Body of pancreas (tissue), 4 donors: Measurements from ENCODE around the gene PAN2. TPM values are rescaled to one million over a fixed set of nuclear protein-coding genes. Genes with fewer than 3 reads are reported as not detected.

ENCODE experiments used
- ATAC-seq: fragments of 150-250 bp; one replicate; pipeline ENCODE4 v1.9.1; 2016
- DNase-seq, 4 donors: peaks; one replicate each; pipeline ENCODE4 v3.0.0-alpha.2; 2019
- H3K27ac ChIP-seq, 4 donors: fragments of 200-600 bp; sonication (generic); 1 replicate in 3 of 4; 2 replicates in 1 of 4; pipeline versions ENCODE4 v1.5.1 to v1.6.1; 2016 to 2019; ENCODE audit warnings: mild to moderate bottlenecking in 1 of 4, mixed read lengths in 1 of 4, moderate library complexity in 1 of 4
- H3K27me3 ChIP-seq, 2 donors: fragments of 200-600 bp; sonication (generic); one replicate each; pipeline ENCODE4 v1.6.0; 2016; ENCODE audit warnings: mild to moderate bottlenecking in 1 of 2
- H3K36me3 ChIP-seq, 2 donors: fragments of 200-600 bp; sonication (generic); replicated peaks in 1 of 2; 2 replicates each; pipeline ENCODE4 v1.5.1; 2016; ENCODE audit warnings: low read depth in 2 of 2; ENCODE audit not compliant: insufficient read depth in 1 of 2
- H3K4me1 ChIP-seq: fragments of 200-600 bp; sonication (generic); one replicate; pipeline ENCODE4 v1.6.0; 2016
- H3K4me3 ChIP-seq, 2 donors: fragments of 200-600 bp; sonication (generic); 1 replicate in 1 of 2; 2 replicates in 1 of 2; pipeline ENCODE4 v1.5.1; 2016 to 2019
- H3K9me3 ChIP-seq, 3 donors: fragments of 200-600 bp; sonication (generic); 1 replicate in 2 of 3; 2 replicates in 1 of 3; pipeline ENCODE4 v1.5.1; 2016
- POLR2A ChIP-seq, 3 donors: fragments of 450-650 bp; IDR thresholded peaks; one replicate each; pipeline ENCODE4 v1.6.1; 2016; ENCODE audit warnings: antibody characterized with exemption in 3 of 3, mild to moderate bottlenecking in 2 of 3
- WGBS, 2 donors: methylation state at CpG; one replicate each; pipeline ENCODE4 v1.1.5; 2017; 5-methylcytosine and 5-hydroxymethylcytosine counted together
- intact Hi-C: fragments of 100-400 bp; cut with DNase I; formaldehyde crosslinking; loops from one replicate; pipeline ENCODE4 v1.15.1; 2023
- total RNA-seq, 2 donors: library from RNA; depleted of rRNA; stranded (reverse); fragments of >200 nt; gene quantifications; one replicate each; pipeline ENCODE4 v1.1.0, GENCODE V29; 2016
- TF ChIP-seq, protein P1 (sequence below), 7 experiments: fragments of 450-650 bp in 4 of 7; fragments of 200-600 bp in 3 of 7; sonication (generic) in 3 of 7; IDR thresholded peaks; one replicate each; pipeline ENCODE4 v1.5.1; 2016 to 2019; ENCODE audit warnings: antibody characterized with exemption in 7 of 7

Gene PAN2
- total RNA-seq, 2 donors from 2014 or later: 47.2 to 59.0 TPM

DNA sequence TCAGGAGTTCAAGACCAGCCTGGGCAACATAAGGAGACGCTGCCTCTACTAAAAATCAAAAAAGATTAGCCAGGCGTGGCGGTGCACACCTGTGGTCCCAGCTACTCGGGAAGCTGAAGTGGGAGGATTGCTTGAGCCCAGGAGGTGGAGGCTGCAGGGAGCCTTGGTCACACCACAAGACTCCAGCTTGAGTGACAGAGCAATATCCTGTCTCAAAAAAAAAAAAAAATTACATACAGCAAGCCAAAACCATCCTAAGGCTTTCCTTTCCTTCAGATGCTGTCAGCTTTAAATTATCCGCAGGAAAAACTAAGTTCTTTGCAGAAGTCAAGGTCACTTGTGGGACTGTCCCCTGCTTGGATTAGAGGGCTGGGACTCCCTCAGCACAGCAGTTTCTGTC lies 35.0 kb downstream of the PAN2 start:
- no peaks in the 10 kb centered on the region for H3K27me3 ChIP-seq
- ATAC-seq (no peak), DNase-seq (no peak)
- H3K9me3 ChIP-seq: no peaks in the 10 kb centered on the region
- no peak overlapping the region for H3K4me3 ChIP-seq
- H3K27ac ChIP-seq: peak overlapping the region; percentile 83 to 97 (median 94)
- no peaks in the 10 kb centered on the region for H3K36me3 ChIP-seq
- TF ChIP-seq, protein P1, sequence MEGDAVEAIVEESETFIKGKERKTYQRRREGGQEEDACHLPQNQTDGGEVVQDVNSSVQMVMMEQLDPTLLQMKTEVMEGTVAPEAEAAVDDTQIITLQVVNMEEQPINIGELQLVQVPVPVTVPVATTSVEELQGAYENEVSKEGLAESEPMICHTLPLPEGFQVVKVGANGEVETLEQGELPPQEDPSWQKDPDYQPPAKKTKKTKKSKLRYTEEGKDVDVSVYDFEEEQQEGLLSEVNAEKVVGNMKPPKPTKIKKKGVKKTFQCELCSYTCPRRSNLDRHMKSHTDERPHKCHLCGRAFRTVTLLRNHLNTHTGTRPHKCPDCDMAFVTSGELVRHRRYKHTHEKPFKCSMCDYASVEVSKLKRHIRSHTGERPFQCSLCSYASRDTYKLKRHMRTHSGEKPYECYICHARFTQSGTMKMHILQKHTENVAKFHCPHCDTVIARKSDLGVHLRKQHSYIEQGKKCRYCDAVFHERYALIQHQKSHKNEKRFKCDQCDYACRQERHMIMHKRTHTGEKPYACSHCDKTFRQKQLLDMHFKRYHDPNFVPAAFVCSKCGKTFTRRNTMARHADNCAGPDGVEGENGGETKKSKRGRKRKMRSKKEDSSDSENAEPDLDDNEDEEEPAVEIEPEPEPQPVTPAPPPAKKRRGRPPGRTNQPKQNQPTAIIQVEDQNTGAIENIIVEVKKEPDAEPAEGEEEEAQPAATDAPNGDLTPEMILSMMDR (IDR thresholded peaks at IDR 0.05): no peak
- no peak for TF ChIP-seq POLR2A (IDR thresholded peaks at IDR 0.05)
- intact Hi-C loops: no loop called here
- 57 to 61% methylated on average over 5 of the region's 5 CpGs for WGBS, 2 donors
- H3K4me1 ChIP-seq: peaks cover 41% of the 10 kb centered on the region

DNA sequence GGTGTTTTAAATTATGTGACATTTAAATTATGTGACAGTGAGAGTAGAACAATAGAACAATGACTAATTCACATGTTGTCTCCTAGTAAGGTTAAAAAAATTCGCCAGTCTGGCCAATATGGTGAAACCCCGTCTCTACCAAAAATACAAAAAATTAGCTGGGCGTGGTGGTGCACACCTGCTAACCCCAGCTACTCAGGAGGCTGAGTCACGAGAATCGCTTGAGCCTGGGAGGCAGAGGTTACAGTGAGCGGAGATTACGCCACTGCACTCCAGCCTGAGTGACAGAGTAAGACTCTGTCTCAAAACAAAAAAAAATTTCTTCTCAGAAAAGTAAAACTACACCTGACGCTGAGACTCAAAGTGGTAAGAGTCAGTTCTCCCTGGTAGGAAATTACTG lies 36.4 kb downstream of the PAN2 start:
- WGBS, 2 donors: 92 to 93% methylated on average over 8 of the region's 8 CpGs
- DNase-seq (no peak), ATAC-seq (no peak)
- no peak overlapping the region for H3K27ac ChIP-seq
- no peaks in the 10 kb centered on the region for H3K27me3 ChIP-seq
- H3K4me3 ChIP-seq: no peak overlapping the region
- intact Hi-C loops: no loop called here
- H3K36me3 ChIP-seq: no peaks in the 10 kb centered on the region
- H3K9me3 ChIP-seq: no peaks in the 10 kb centered on the region
- TF ChIP-seq, protein P1 (IDR thresholded peaks at IDR 0.05): no peak
- no peak for TF ChIP-seq POLR2A (IDR thresholded peaks at IDR 0.05)
- peaks cover 43% of the 10 kb centered on the region for H3K4me1 ChIP-seq

DNA sequence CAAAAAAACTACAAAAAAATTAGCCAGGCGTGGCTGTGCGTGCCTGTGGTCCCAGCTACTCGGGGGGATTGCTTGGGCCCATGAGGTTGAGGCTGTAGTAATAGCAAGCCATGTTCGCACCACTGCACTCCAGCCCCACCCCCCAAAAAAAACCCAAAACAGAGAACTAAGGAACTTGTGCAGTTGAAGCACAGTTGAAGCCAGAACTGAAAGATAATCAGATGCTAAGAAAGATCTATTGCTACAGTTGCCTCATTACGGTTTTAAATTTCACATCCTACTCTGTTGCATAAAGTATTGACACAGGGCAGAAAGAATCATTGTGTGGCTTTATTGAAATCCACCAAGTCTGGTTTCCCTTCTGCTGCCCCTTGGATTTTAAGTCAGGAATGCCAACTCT lies 37.5 kb downstream of the PAN2 start:
- no peak for TF ChIP-seq POLR2A (IDR thresholded peaks at IDR 0.05)
- TF ChIP-seq, protein P1 (IDR thresholded peaks at IDR 0.05): no peak
- no peaks in the 10 kb centered on the region for H3K36me3 ChIP-seq
- H3K27me3 ChIP-seq: no peaks in the 10 kb centered on the region
- ATAC-seq: no peak
- intact Hi-C loops: no loop called here
- H3K27ac ChIP-seq: no peak overlapping the region
- peaks cover 41% of the 10 kb centered on the region for H3K4me1 ChIP-seq
- WGBS, 2 donors: 68 to 78% methylated on average over 5 of the region's 5 CpGs
- no peak overlapping the region for H3K4me3 ChIP-seq
- no peak for DNase-seq
- no peaks in the 10 kb centered on the region for H3K9me3 ChIP-seq

DNA sequence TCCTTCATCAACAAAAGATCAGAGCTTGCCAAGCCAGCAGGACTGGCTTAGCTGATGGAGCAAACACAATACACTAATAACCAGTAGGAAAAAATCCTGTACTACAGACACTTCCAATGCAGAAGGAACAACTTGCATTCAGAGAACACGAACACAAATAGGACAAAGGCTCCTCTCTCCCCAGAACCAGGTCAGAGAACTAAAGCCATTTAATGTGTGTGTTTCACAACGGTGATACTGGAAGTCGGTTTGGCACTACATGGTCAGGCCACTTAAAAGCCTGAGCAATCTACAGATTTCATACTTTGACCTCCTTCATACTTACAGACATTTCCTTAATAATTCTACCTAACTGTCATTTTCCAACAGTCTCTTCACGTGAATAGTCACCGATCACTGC lies 40.0 kb downstream of the PAN2 start:
- intact Hi-C loops: no loop called here
- ATAC-seq (no peak), DNase-seq (no peak)
- 76 to 85% methylated on average over 5 of the region's 5 CpGs for WGBS, 2 donors
- Histone ChIP-seq H3K27me3 (no peaks in the 10 kb centered on the region), H3K36me3 (no peaks in the 10 kb centered on the region), H3K4me3 (no peak overlapping the region), H3K4me1 (peaks cover 27% of the 10 kb centered on the region), H3K27ac (no peak overlapping the region), H3K9me3 (no peaks in the 10 kb centered on the region)
- no peak for TF ChIP-seq POLR2A (IDR thresholded peaks at IDR 0.05)
- TF ChIP-seq, protein P1 (IDR thresholded peaks at IDR 0.05): no peak

DNA sequence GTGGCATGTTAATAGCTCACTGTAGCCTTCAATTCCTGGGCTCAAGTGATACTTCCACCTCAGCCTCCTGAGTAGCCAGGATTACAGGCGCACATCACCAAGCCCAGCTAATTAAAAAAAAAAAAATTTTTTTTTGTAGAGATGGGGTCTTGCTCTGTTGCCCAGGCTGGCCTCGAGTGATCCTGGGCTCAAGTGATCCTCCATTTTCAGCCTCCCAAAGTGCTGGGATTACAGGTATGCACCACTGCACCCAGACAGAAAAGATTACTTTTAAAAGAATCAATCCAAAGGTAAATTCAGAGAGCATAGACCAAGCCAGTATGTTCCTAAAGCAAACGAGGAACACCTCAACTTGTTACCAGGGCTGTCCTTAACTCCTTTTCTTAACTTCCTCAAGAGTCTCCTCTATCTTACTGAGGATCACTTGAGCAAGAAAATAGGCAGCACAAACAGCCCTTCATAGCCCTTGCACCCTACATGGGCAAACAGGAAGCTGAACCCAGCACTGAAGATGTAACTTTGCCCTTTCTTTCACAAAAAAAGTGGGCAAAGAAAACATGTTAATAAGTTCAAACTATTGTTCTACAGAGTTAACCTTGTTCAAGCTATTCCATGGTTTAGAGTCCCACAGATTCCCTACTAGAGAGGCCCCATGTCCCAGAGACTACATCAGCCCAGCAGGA lies 45.0 kb downstream of the PAN2 start:
- H3K27me3 ChIP-seq: no peaks in the 10 kb centered on the region
- intact Hi-C loops: no loop called here
- no peaks in the 10 kb centered on the region for H3K9me3 ChIP-seq
- 75 to 88% methylated on average over 2 to 3 of the region's 3 CpGs for WGBS, 2 donors
- H3K4me1 ChIP-seq: peaks cover 31% of the 10 kb centered on the region
- no peak overlapping the region for H3K4me3 ChIP-seq
- ATAC-seq: no peak
- no peak for TF ChIP-seq POLR2A (IDR thresholded peaks at IDR 0.05)
- TF ChIP-seq, protein P1 (IDR thresholded peaks at IDR 0.05): no peak
- H3K27ac ChIP-seq: no peak overlapping the region
- DNase-seq: no peak
- peaks cover 2 to 3% of the 10 kb centered on the region in 2 donors for H3K36me3 ChIP-seq
